HG02852 (cell line): ENCODE measurements around the gene APOA1.

Experiments used
- ATAC-seq: cut with Tn5 transposase; IDR thresholded peaks from one replicate; pipeline ENCODE4 v1.9.1; 2021; ENCODE audit warnings: mild to moderate bottlenecking, moderate library complexity; ENCODE audit not compliant: unreplicated experiment

The APOA1 gene

GRCh38 chr11:116859175-116859574 lies 21.8 kb upstream of the APOA1 start:
- ATAC-seq = no peak

GRCh38 chr11:116857936-116858335 lies 20.5 kb upstream of the APOA1 start:
- ATAC-seq = no peak

- ATAC-seq = no peak
Observed at GRCh38 chr11:116857316-116857715, 19.9 kb upstream of the APOA1 start.

DNA sequence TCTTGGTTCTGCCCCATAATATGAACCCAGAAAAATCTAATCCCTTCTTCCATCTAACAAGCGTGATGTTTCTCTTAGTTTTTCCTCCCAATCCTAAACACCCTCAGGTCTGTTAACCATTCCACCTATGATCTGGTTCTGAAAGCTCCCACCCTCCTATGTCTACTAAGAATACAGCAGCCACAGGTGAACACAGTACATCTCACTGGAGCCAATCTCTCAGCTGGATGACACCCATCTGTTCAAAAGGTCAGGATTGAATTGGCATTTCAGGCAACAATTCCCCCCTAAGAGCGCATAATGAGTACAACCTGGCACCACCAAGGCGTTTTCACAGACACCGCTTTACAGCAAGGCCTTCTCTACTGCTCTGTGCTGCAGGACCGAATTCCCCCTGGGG lies 19.0 kb upstream of the APOA1 start:
- ATAC-seq = no peak

GRCh38 chr11:116855413-116855812 lies 18.0 kb upstream of the APOA1 start:
- ATAC-seq = no peak

DNA sequence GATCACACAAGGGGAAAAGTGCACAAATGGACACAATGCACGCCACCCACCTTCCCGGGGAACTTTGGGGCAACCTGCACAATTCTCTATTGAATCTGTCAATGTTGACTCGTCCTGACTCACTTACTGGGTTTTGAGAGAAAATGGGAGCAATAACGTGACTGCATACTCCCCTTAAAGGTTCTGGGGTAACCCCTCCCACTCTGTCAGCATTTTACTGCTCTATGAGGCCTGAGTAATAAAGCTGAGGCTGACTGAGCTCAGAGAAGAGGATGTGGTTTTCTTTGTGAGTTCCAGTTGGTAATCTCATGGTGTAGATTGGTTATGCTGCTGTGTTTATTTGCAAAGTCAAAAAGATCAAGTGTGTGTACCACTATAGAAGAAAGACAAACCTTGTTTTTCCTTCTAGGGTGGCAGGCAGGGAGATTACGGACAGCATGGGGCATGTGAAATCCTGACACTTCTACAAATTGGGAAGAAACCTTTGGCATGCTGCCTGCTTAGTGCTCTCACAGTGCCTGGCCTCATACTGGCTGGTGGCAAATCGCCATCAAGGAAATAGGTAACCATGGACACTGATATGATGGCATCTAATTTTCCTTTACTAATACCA lies 16.1 kb upstream of the APOA1 start:
- ATAC-seq = peak; percentile 92

DNA sequence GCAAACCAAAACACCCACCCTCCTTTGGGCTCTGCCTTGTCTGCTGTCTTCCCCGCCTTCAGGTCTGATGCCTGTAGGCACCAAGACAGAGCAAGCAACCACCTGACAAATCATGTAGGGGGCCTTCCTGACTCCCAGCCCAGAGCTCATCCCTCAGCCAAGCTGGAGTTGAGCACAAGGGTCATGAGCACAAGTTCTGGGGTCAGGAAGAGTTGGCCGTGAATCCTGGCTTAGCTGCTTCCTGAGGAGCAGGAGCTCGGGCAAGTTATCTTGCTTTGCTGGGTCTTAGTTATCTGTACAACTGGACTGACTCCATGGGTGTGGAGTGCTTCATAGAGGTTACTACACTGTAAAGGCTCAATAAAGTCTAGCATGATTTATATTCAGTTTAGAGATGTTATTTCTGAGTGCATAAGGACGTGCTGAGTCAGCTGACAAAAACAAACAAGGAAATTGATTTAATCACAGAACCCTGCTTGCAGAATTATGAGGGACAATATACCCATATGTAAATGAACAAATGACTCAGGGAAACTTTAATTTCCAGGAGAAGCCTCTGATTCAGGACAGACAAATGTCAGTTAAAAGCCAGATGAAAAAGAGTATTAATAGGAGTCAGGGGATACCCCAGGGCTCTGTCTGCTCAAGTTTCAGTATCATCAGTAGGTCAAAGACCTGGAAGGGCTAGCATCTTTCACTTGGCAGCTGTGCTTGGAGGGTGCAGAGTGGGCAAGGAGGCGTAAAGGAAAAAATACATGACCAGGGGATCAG lies 15.0 kb upstream of the APOA1 start:
- no peak for ATAC-seq

- ATAC-seq = no peak
Observed at GRCh38 chr11:116851626-116852025, 14.2 kb upstream of the APOA1 start.

- no peak for ATAC-seq
Observed at GRCh38 chr11:116849486-116849885, 12.1 kb upstream of the APOA1 start.

- no peak for ATAC-seq
Observed at GRCh38 chr11:116849060-116849459, 11.6 kb upstream of the APOA1 start.

DNA sequence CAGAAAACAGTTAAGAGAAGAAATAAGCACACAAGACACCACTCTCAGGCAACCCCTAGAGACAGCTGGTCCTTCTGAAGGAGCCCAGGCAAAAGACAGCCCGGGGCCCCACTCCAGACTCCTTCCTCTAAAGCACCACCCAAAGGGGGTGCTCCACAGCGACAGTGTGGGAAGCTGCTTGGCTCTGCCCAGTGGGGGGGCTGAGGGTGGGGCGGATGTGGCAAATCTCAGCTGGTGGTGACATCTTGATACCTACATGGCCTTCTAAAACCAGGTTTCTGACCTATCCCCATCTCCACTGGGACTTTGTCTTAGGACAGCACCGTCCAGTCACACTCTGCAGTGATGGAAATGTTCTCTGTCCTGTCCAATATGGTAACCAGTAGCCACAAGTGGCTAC lies 10.2 kb upstream of the APOA1 start:
- ATAC-seq = no peak

DNA sequence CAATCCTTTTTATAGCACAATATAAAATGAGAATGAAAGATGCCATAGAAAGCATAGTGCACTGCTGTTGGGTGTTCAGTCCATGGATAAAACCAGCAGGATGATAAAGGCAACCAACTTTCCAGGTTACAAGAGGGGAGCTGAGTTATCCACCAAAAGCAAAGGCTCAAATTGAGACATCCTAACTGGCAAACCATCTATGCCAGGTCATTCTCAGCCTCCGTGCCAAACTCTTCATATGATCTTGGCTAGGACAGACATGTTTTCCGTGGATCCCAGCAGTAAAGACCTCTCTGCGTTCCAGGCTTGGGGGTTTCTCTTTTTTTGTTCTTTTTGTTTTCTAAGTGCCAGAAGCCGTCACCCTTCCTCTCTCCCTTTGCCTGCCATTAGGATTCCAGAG lies 7.3 kb upstream of the APOA1 start:
- ATAC-seq = no peak

- ATAC-seq = no peak
Observed at GRCh38 chr11:116843661-116844060, 6.2 kb upstream of the APOA1 start.

GRCh38 chr11:116842909-116843308 lies 5.5 kb upstream of the APOA1 start:
- no peak for ATAC-seq

GRCh38 chr11:116842117-116842516 lies 4.7 kb upstream of the APOA1 start:
- ATAC-seq = no peak

DNA sequence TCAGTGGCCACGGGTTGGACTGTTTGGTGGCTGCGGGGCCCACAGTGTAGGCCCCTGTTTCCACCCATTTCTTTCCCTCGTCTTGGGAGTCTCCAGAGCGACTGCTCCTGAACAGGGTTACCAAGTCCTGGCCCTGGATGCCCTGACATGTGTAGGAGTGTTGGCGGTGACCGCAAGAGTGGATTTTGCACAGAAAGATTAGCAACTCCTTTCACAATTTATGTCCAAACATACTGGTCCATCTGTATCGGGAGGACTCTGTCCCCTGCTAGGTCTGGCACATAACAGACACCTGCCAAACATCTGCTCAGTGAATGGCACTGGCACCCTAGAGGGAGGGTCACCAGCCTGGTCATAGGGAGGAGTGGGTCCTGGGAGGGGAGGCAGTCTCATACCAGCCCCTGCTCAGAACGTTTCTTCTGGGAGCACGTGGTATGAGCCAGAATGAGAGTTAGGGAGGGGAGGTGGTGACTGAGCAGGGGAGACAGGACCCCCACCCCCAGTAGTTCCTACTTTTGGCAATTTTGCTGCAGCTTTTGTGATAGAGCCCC lies 3.4 kb upstream of the APOA1 start:
- no peak for ATAC-seq

GRCh38 chr11:116840224-116840745 lies 2.9 kb upstream of the APOA1 start:
- ATAC-seq = no peak

DNA sequence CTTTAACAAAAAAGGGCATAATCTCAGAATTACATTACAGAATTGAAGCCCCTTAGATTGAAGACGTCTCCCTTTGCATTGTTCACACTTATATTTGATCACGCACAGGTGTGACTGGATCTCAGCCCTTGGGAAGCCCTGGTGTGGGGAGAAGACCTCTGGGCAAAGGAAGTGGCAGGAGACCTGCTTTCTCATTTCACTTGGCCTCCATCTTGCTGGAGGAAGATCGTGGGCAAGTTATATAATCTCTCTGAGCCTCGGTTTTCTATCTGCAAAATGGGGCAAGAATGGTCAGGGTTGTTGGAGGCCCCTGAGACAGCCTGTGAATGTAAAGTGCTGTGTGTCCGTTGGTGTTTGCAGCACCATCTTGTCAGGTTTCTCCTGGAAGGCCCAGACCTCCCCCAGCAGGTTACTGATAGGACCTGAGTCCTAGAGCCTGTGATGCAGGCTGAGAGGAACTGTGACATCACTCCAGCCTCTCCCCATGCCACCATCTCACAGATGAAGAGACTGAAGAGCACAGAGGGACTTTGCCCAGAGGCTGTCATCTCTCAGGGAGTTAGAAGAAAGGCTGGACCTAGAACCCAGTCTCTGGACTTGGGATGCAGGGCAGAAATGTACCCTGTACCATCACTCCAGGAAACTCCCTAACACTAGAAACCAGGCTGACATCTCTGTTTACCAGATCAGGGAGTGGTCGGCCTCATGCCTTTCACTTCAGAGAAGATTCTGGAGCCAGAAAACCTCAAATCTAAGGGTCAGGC lies 1.1 kb upstream of the APOA1 start:
- ATAC-seq = no peak

- ATAC-seq = no peak
Observed at GRCh38 chr11:116836632-116836991, 810 bp downstream of the APOA1 start.

- ATAC-seq = peak; percentile 85
Observed at GRCh38 chr11:116835791-116836631, 1.4 kb downstream of the APOA1 start.
